GM23248 (cell line): Measurements from ENCODE around the gene SHMT2.

Experiments
- EZH2 ChIP-seq: fragments of 200-600 bp; sonication (generic); IDR thresholded peaks from 2 replicates; pipeline ENCODE4 v1.6.1; 2018; ENCODE audit warnings: antibody characterized with exemption, mild to moderate bottlenecking; ENCODE audit not compliant: insufficient read depth, poor library complexity, severe bottlenecking
- EZH2phosphoT487 ChIP-seq: fragments of 200-600 bp; sonication (generic); IDR thresholded peaks from 2 replicates; pipeline ENCODE4 v1.6.1; 2018; ENCODE audit warnings: antibody characterized with exemption, moderate library complexity, mild to moderate bottlenecking, low read depth; ENCODE audit not compliant: insufficient read depth

DNA sequence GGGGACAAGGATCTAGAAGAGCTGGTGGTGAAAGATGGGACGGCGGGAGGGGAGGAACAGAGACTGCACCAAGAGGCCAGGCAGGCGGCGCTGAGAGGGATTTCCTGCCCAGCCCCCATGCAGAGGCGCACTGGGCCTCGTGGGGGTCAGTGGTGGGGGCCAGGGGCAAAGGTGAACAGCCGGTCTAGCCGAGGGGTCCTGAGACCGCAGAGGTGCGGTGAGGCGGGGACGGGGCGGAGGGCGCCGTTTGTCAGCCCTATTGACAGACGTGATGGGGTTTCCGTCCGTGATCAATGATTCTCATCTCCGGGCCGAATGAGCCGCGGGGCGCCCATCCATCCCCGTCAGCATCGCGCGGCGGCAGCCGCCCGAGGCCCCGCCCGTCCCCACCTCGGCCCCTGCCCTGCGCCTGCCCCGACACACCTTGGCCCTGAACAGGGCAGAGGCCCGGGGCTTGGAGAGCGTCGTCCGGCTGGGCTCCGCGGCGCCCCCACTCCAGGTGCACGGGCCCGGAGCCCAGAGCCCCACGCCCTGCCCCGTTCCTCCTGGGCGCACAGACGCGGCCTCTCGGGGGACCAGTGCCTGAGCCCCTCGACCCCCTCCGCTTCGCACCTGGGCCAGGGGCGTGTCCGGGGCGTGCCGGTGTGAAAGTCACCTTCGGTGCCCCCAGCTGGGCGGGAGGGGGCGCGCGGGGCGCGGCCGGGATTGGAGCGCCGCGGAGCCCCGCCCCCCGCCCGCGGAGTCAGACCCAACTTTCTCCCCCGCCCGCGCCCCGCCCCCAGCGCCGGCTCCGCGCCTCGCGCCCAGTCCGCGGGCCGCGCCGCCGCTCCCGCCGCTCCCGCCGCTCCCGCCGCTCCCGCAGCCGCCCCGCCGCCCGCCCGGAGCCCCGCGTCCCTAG is 13.2 kb upstream of the SHMT2 start, which contains the start of gene NXPH4:
- no peak for TF ChIP-seq EZH2phosphoT487
- TF ChIP-seq EZH2 = no peak
